Rectal smooth muscle tissue (tissue), 1 donor: ENCODE results near the gene SBSN.

ENCODE experiments used
- H3K27ac ChIP-seq: one replicate; pipeline ENCODE4 v1.7.0; 2013; ENCODE audit warnings: low read depth, low read length, inconsistent platforms
- H3K27me3 ChIP-seq: one replicate; pipeline ENCODE4 v1.7.0; 2013; ENCODE audit warnings: low read length; ENCODE audit not compliant: control insufficient read depth, insufficient read depth
- H3K36me3 ChIP-seq: one replicate; pipeline ENCODE4 v1.7.0; 2013; ENCODE audit warnings: low read length; ENCODE audit not compliant: control insufficient read depth, insufficient read depth
- H3K4me1 ChIP-seq: one replicate; pipeline ENCODE4 v1.7.0; 2013; ENCODE audit warnings: low read length; ENCODE audit not compliant: control insufficient read depth, insufficient read depth
- H3K4me3 ChIP-seq: one replicate; pipeline ENCODE4 v1.7.0; 2013; ENCODE audit warnings: low read length
- H3K9ac ChIP-seq: one replicate; pipeline ENCODE4 v1.7.0; 2013; ENCODE audit warnings: low read length

Gene SBSN

GRCh38 chr19:35549879-35550523 is 21.9 kb upstream of the SBSN start:
- Histone ChIP-seq H3K36me3 (peaks cover 7% of the 10 kb centered on the region), H3K9ac (no peak overlapping the region), H3K27me3 (no peaks in the 10 kb centered on the region), H3K27ac (no peak overlapping the region), H3K4me1 (peaks cover 8% of the 10 kb centered on the region), H3K4me3 (no peak overlapping the region)

- H3K4me1 ChIP-seq: peaks cover 13% of the 10 kb centered on the region
- H3K4me3 ChIP-seq: no peak overlapping the region
- H3K36me3 ChIP-seq: peaks cover 7% of the 10 kb centered on the region
- H3K27me3 ChIP-seq: no peaks in the 10 kb centered on the region
- H3K27ac ChIP-seq: no peak overlapping the region
- no peak overlapping the region for H3K9ac ChIP-seq
These were observed 21.2 kb upstream of the SBSN start for GRCh38 chr19:35549174-35549788.

GRCh38 chr19:35546532-35546931 is 18.4 kb upstream of the SBSN start:
- H3K4me3 ChIP-seq: peak overlapping the region; percentile 92
- H3K27ac ChIP-seq: no peak overlapping the region

GRCh38 chr19:35545855-35546381 is 17.8 kb upstream of the SBSN start:
- Histone ChIP-seq H3K36me3 (peaks cover 7% of the 10 kb centered on the region), H3K4me3 (peak overlapping the region; percentile 92), H3K4me1 (peaks cover 14% of the 10 kb centered on the region), H3K27ac (peak overlapping the region; percentile 82), H3K27me3 (no peaks in the 10 kb centered on the region), H3K9ac (peak overlapping the region; percentile 77)

More at GRCh38 chr19:35546532-35546931, 18.4 kb upstream of the SBSN start:
- peak overlapping the region; percentile 77 for H3K9ac ChIP-seq
- H3K36me3 ChIP-seq: peaks cover 7% of the 10 kb centered on the region
- peaks cover 14% of the 10 kb centered on the region for H3K4me1 ChIP-seq
- no peaks in the 10 kb centered on the region for H3K27me3 ChIP-seq

GRCh38 chr19:35545001-35545854 is 17.1 kb upstream of the SBSN start, which contains the start of gene TMEM147:
Gene TMEM147, plus strand, starts transcription at chr19:35545626. Its CDS starts 114 bp downstream, at chr19:35545740.
- peaks cover 7% of the 10 kb centered on the region for H3K36me3 ChIP-seq
- peak within 1 kb of the TSS; percentile 80 for H3K9ac ChIP-seq
- H3K4me3 ChIP-seq: peak within 1 kb of the TSS; percentile 92
- no peaks in the 10 kb centered on the region for H3K27me3 ChIP-seq
- peak within 1 kb of the TSS; percentile 82 for H3K27ac ChIP-seq
- peaks cover 14% of the 10 kb centered on the region for H3K4me1 ChIP-seq

- Histone ChIP-seq H3K4me1 (peaks cover 14% of the 10 kb centered on the region), H3K27ac (no peak overlapping the region), H3K4me3 (peak overlapping the region; percentile 92), H3K36me3 (peaks cover 7% of the 10 kb centered on the region), H3K9ac (no peak overlapping the region), H3K27me3 (no peaks in the 10 kb centered on the region)
These were observed 16.1 kb upstream of the SBSN start for GRCh38 chr19:35544110-35544802.

GRCh38 chr19:35543280-35544109 is 15.4 kb upstream of the SBSN start:
- no peak overlapping the region for H3K4me3 ChIP-seq
- H3K9ac ChIP-seq: no peak overlapping the region
- H3K27ac ChIP-seq: no peak overlapping the region
- peaks cover 7% of the 10 kb centered on the region for H3K36me3 ChIP-seq
- H3K4me1 ChIP-seq: peaks cover 14% of the 10 kb centered on the region
- H3K27me3 ChIP-seq: no peaks in the 10 kb centered on the region

GRCh38 chr19:35542209-35542608 is 14.1 kb upstream of the SBSN start:
- H3K27ac ChIP-seq: no peak overlapping the region
- H3K4me1 ChIP-seq: peaks cover 14% of the 10 kb centered on the region
- no peak overlapping the region for H3K4me3 ChIP-seq
- H3K36me3 ChIP-seq: peaks cover 2% of the 10 kb centered on the region
- no peak overlapping the region for H3K9ac ChIP-seq
- no peaks in the 10 kb centered on the region for H3K27me3 ChIP-seq

- no peak overlapping the region for H3K27ac ChIP-seq
- peaks cover 6% of the 10 kb centered on the region for H3K4me1 ChIP-seq
- peaks cover 5% of the 10 kb centered on the region for H3K27me3 ChIP-seq
- no peak overlapping the region for H3K4me3 ChIP-seq
- no peaks in the 10 kb centered on the region for H3K36me3 ChIP-seq
- no peak overlapping the region for H3K9ac ChIP-seq
These were observed 12.3 kb upstream of the SBSN start for GRCh38 chr19:35540356-35540927.

- Histone ChIP-seq H3K4me1 (peaks cover 6% of the 10 kb centered on the region), H3K36me3 (no peaks in the 10 kb centered on the region), H3K4me3 (no peak overlapping the region), H3K9ac (no peak overlapping the region), H3K27me3 (peaks cover 5% of the 10 kb centered on the region), H3K27ac (no peak overlapping the region)
These were observed 11.7 kb upstream of the SBSN start for GRCh38 chr19:35539850-35540249.

- Histone ChIP-seq H3K9ac (no peak overlapping the region), H3K4me3 (no peak overlapping the region), H3K27me3 (peaks cover 5% of the 10 kb centered on the region), H3K36me3 (no peaks in the 10 kb centered on the region), H3K4me1 (peaks cover under 1% of the 10 kb centered on the region), H3K27ac (no peak overlapping the region)
These were observed 11.2 kb upstream of the SBSN start for GRCh38 chr19:35539314-35539713.
